Measurements from ENCODE around the gene PRMT5.

DNA sequence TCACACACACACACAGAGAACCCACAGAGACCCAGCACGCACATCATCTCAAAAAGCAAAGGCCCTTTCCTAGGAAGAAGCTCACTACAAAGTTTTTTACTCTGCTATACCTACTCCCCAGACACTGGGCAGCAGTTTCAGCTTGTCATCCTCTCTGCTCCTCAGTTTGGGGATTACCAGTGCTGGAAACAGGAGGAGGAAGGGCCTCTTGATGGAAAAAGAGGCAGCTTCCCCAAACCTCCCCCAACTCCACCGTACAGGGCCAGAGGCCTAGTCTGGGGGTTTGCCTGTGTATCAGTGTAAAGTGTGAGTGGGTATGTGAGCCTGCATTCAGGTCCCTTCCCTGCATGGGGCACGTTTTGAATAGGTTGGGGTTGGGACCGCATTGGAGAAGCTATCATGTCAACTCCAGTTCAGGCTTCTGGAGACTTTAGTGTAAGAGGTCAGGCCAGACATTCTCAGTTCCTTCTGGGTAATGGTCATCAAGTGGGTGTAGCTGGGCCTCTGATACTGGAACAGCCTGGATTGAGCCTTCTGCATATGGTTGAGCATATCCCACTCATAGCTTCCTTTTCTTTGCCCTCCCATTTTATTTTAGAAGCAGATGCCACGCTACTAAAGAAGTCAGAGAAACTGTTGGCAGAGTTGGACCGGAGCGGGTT lies 45.0 kb downstream of the PRMT5 start:
- TF ChIP-seq, protein P1, sequence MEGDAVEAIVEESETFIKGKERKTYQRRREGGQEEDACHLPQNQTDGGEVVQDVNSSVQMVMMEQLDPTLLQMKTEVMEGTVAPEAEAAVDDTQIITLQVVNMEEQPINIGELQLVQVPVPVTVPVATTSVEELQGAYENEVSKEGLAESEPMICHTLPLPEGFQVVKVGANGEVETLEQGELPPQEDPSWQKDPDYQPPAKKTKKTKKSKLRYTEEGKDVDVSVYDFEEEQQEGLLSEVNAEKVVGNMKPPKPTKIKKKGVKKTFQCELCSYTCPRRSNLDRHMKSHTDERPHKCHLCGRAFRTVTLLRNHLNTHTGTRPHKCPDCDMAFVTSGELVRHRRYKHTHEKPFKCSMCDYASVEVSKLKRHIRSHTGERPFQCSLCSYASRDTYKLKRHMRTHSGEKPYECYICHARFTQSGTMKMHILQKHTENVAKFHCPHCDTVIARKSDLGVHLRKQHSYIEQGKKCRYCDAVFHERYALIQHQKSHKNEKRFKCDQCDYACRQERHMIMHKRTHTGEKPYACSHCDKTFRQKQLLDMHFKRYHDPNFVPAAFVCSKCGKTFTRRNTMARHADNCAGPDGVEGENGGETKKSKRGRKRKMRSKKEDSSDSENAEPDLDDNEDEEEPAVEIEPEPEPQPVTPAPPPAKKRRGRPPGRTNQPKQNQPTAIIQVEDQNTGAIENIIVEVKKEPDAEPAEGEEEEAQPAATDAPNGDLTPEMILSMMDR (IDR thresholded peaks at IDR 0.05), result no peak
- TF ChIP-seq POLR2A (IDR thresholded peaks at IDR 0.05), result no peak

Measured in lower leg skin (tissue), 3 donors.